GM19025 (cell line): ENCODE results near the gene IFNA17.
A peak's percentile ranks its signal among the peaks of the same experiment; 100 is the strongest.
"Not testable (repeated sequence)": the region's sequence is repeated elsewhere in the genome, so short reads cannot be mapped to it uniquely, and the experiment has no call there.

Source experiments
- ATAC-seq: cut with Tn5 transposase; IDR thresholded peaks from one replicate; pipeline ENCODE4 v1.9.1; 2021; ENCODE audit warnings: mild to moderate bottlenecking, low read depth, moderate library complexity; ENCODE audit not compliant: unreplicated experiment

The IFNA17 gene

GRCh38 chr9:21228122-21228521, at the start of gene IFNA17:
IFNA17 (minus strand) TSS chr9:21228222; CDS start chr9:21228173, 49 bp downstream.
- no peak for ATAC-seq

GRCh38 chr9:21268347-21268657, 40.3 kb upstream of the IFNA17 start:
- no peak for ATAC-seq

- ATAC-seq, result peak; percentile 44
These were observed 39.7 kb upstream of the IFNA17 start for GRCh38 chr9:21267485-21268346.

- ATAC-seq, result no peak
These were observed 38.9 kb upstream of the IFNA17 start for GRCh38 chr9:21266733-21267484.

GRCh38 chr9:21265421-21266189, 37.6 kb upstream of the IFNA17 start:
- peak; percentile 53 for ATAC-seq

GRCh38 chr9:21255538-21256212, 27.7 kb upstream of the IFNA17 start:
- ATAC-seq, result no peak

- peak; percentile 65 for ATAC-seq
These were observed 24.9 kb upstream of the IFNA17 start for GRCh38 chr9:21252721-21253547.

- ATAC-seq, result no peak
These were observed 23.6 kb upstream of the IFNA17 start for GRCh38 chr9:21251638-21252037.

GRCh38 chr9:21251190-21251589, 23.2 kb upstream of the IFNA17 start:
- ATAC-seq, result no peak

- ATAC-seq, result no peak
These were observed 16.8 kb upstream of the IFNA17 start for GRCh38 chr9:21244836-21245235.

- no peak for ATAC-seq
These were observed 11.9 kb upstream of the IFNA17 start, which contains the start of gene IFNA14 for GRCh38 chr9:21239911-21240310. IFNA14 (minus strand) TSS chr9:21240005; CDS start chr9:21239935, 70 bp downstream.

GRCh38 chr9:21236360-21236714, 8.3 kb upstream of the IFNA17 start:
- ATAC-seq, result not testable (repeated sequence)

- ATAC-seq, result peak; percentile 65
These were observed 7.7 kb upstream of the IFNA17 start for GRCh38 chr9:21235468-21236359.

- no peak for ATAC-seq
These were observed 6.2 kb upstream of the IFNA17 start for GRCh38 chr9:21234153-21234687.

- no peak for ATAC-seq
These were observed 5.2 kb upstream of the IFNA17 start for GRCh38 chr9:21233258-21233657.

GRCh38 chr9:21217211-21217610, 10.8 kb downstream of the IFNA17 start, which contains the start of gene IFNA16:
IFNA16 (minus strand) TSS chr9:21217311; CDS start chr9:21217305, 6 bp downstream.
- ATAC-seq, result not testable (repeated sequence)

GRCh38 chr9:21213411-21214326, 14.4 kb downstream of the IFNA17 start:
- ATAC-seq, result not testable (repeated sequence)
